ENCODE measurements around the gene GRM4. TPM values are rescaled to one million over a fixed set of nuclear protein-coding genes. Genes with fewer than 3 reads are reported as not detected.
A peak's percentile ranks its signal among the peaks of the same experiment; 100 is the strongest.

GRM4 gene
- polyA plus RNA-seq, 12 donors: 0.66 to 4.0 (median 1.4) TPM; not detected in 1

- DNase-seq: no peak
Measured at GRCh38 chr6:34143196-34143883, 2.5 kb downstream of the GRM4 start.

GRCh38 chr6:34142061-34142998 lies 3.6 kb downstream of the GRM4 start:
- DNase-seq: no peak

- no peak for DNase-seq
Measured at GRCh38 chr6:34140075-34140474, 5.8 kb downstream of the GRM4 start.

- DNase-seq: no peak
Measured at GRCh38 chr6:34138914-34139510, 6.9 kb downstream of the GRM4 start.

GRCh38 chr6:34138191-34138590 lies 7.7 kb downstream of the GRM4 start:
- DNase-seq: no peak

GRCh38 chr6:34135541-34135940 lies 10.3 kb downstream of the GRM4 start:
- no peak for DNase-seq

GRCh38 chr6:34132486-34133185 lies 13.3 kb downstream of the GRM4 start:
- DNase-seq: peak; percentile 26

GRCh38 chr6:34131326-34132290 lies 14.3 kb downstream of the GRM4 start:
- no peak for DNase-seq

- no peak for DNase-seq
Measured at GRCh38 chr6:34130862-34131261, 15.0 kb downstream of the GRM4 start.

GRCh38 chr6:34129753-34130152 lies 16.1 kb downstream of the GRM4 start:
- DNase-seq: no peak

GRCh38 chr6:34128045-34128444 lies 17.8 kb downstream of the GRM4 start:
- DNase-seq: no peak

GRCh38 chr6:34126419-34126818 lies 19.5 kb downstream of the GRM4 start:
- DNase-seq: no peak

- DNase-seq: no peak
Measured at GRCh38 chr6:34125939-34126338, 19.9 kb downstream of the GRM4 start.

- no peak for DNase-seq
Measured at GRCh38 chr6:34120953-34121675, 24.8 kb downstream of the GRM4 start.

- DNase-seq: no peak
Measured at GRCh38 chr6:34115915-34116314, 30.0 kb downstream of the GRM4 start.

- DNase-seq: peak; percentile 50
Measured at GRCh38 chr6:34115403-34115795, 30.5 kb downstream of the GRM4 start.

GRCh38 chr6:34114695-34115402 lies 31.0 kb downstream of the GRM4 start:
- DNase-seq: no peak

- no peak for DNase-seq
Measured at GRCh38 chr6:34113532-34113931, 32.4 kb downstream of the GRM4 start.

- DNase-seq: no peak
Measured at GRCh38 chr6:34112126-34112525, 33.8 kb downstream of the GRM4 start.
